Measurements from ENCODE around the gene GNB5. TPM values are rescaled to one million over a fixed set of nuclear protein-coding genes. Genes with fewer than 3 reads are reported as not detected.

Gene GNB5
- total RNA-seq, 1 donor from 2014 or later = 61.4 TPM

DNA sequence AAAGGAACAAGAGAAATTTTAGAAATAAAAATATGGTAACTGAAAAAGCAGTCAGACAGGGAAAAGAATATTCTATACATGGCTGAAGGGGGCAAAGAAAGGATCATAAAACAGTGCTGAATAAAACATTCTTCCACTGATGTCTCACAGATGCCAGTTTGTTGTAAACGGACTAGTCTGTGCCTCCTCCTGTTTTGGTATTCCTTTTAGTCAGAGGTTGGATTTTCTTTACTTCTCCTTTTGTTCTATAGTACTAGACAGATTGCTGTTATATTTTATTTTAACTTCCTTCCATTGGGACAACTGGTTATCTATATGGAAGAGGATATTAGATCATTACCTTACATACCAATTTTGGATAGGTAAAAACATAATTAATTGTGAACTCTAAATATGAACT, 16.0 kb upstream of the GNB5 start:
- DNase-seq (ENCODE audit: low spot score) = no peak

DNA sequence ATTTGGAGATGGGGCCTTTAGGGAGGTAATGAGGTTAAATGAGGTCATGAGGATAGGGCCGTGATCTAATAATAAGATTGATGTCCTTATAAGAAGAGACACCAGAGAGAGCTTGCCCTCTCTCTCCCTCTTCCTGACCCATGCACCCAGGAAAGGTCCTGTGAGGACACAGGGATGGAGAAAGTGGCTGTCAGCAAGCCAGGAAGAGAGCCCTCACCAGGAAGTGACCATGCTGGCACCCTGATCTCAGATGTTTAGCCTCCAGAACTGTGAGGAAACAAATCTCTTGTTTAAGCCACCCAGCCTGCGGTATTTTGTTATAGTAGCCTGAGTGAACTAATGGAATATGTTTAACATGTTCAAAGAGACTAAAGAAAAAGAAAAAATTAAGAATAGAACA, 15.3 kb upstream of the GNB5 start:
- DNase-seq (ENCODE audit: low spot score) = no peak

DNA sequence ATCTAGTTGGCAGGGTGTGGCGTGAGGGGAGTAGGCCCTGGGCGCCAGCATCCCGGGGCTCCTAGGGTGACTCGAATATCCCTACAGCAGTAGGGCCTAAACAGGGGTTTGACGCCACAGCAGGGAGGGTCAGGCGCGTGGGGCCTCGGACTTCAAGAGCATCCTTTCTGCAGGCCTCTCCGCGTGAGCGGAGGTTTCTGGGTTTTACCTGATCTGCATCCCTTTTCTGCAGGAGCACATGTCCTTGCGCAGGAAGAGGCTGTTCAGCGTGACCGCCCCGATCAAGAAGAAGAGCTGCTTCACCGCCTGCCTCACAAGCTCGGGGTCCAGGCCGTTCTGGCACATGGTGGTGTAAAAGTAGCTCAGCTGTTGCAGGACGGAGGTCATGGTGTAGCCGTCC, 13.5 kb upstream of the GNB5 start:
- DNase-seq (ENCODE audit: low spot score) = no peak

DNA sequence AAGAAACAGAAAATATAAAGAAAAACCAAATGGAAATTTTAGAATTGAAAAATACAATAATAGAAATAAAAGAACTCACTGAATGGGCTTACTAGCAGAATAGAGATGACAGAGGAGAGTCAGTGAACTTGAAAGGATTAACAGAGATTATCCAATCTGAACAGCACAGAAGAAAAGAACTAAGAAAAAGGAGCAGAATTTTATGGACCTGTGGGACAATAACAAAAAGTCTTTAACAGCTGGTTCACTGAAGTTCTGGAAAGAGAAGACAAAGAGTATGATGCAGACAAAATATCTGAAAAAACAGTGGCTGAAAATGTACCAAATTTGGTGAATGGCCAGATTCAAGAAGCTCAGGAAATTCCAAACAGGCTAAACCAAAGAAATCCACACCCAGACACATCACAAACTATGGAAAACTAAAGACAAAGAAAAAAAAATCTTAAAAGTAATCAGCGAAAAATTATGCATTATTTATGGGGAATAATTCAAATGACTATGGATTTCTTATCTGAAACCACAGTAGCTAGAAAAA, 9.7 kb upstream of the GNB5 start:
- DNase-seq (ENCODE audit: low spot score) = no peak

DNA sequence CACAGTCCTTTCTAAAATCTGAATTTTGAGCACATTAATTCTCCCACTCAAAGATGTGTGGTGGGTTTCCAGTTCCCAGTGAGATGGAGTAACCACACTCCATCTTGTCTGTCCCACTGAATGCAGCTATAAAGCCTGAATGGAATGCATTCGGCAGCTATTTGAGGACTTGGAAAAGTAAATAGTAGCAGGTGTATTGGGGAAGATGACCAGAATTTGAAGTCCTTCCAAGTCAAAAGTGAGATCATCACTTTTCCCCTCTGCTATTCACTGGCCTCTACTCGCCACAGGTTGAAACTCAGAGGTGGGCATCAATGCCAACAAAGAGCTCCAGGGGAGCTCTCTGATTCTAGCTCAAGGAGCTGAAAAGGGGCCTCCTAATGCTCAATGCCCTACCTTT, 8.1 kb upstream of the GNB5 start:
- no peak for DNase-seq (ENCODE audit: low spot score)

DNA sequence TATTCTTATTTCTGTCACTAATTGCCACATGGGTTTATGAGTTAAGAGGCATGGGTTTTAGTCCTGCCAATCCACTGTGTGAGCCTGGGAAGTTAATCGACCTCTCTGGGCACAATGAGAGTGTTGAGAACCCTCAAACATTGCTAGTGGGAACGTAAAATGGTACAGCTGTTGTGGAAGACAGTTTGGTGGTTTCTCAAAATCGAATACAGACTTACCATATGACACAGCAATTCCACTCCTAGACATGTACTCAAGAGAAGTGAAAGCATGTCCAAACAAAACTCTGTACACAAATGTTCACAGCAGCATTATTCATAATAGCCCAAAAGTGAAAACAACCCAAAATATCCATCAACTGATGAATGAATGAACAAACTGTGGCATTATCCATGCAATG, 5.7 kb upstream of the GNB5 start:
- no peak for DNase-seq (ENCODE audit: low spot score)

DNA sequence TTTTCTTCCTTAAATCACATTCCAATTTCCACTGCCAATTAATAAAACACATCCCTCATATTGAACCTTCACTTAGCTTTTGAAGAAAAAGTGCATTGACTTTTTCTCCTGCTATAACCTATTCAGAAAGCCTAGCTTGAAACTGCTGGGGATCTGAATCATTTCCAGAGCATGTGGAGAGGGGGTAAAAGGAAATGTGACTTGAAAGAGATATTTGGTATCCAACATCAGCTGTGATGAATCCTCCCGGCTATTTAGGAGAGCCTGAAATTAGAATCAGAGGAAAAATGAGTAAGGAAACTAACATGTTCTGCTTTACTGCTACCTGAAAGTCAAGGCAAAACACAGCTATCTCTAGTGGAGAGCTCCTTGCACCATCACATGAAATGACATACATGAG, 2.6 kb upstream of the GNB5 start:
- DNase-seq (ENCODE audit: low spot score) = no peak

DNA sequence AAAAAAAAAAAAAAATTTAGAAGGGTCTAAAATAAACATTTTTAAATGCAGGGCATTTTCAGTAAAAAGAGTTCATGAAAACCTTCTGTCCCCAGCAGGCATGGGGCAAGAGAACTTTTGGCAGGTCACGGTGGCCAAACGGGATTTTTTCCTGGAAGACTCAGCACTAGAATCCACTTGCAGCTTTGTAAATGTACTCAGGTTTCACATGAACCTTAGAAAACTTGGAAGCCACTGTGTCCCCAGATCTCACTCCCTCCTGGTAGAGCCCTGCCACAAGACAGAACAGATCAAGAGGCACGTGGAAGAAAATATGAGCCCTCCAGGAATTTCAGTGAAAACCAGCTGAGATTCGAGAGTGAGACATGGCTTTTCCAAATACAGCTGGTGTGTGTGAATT, 2.1 kb upstream of the GNB5 start:
- no peak for DNase-seq (ENCODE audit: low spot score)

DNA sequence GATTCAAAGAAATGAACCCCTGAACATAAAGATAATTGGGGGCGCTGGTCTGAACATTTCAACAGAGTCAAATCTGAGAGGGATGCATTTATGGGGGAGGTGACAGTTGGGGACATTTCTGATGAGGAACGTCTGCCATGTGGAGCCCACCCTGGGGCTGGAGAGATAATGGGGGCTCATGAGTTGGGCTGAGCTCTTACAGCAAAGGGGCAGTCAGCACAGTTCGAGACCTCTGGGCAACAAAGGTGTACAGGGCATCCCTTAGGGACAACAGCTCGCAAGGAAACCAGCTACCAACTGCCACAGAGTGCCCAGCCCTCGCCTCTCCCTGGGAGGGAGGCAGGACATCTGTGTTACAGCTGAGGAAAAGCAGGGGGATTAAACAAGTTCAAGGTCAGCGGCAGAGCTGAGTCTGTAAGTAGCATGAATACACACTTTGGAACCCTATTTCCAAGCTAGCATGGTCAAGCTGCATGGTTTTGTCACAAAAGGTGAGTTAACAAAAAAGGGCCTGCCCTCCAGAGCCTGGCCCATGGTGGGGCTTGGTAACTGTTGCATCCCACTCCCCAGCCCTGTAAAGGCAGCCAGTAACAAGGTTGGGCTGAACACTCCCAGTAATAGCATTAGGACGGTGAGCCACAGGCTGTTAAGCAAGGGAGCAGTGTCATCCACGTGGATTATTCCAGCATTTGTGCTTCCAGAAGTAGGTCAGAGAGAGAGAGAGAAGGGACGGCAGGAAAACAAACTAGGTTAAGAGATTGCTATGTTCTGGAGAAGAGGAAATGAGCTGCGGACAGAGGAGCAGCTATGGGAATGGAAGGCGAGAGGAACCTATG, 4.3 kb downstream of the GNB5 start:
- DNase-seq (ENCODE audit: low spot score) = no peak

DNA sequence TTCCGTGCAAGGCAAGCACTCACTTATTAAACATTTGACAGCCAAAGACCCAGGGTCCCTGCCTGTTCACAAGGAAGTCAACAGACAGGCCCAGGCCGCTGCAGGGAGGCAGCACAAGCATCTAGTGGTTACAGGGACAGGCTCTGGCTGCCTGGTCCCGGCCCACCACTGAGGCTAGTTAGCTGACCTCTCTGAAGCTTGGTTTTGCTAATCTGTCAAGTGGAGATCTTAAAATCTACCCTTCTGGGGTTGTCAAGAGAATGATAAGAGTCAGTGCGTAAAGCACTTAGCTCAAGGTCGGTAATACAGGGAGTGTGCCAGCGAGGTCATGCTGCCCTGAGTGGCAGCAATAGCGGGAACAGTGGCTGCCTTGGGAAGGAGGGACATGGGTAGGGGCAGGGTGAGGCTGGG, 6.0 kb downstream of the GNB5 start:
- peak; percentile 58 for DNase-seq (ENCODE audit: low spot score)

DNA sequence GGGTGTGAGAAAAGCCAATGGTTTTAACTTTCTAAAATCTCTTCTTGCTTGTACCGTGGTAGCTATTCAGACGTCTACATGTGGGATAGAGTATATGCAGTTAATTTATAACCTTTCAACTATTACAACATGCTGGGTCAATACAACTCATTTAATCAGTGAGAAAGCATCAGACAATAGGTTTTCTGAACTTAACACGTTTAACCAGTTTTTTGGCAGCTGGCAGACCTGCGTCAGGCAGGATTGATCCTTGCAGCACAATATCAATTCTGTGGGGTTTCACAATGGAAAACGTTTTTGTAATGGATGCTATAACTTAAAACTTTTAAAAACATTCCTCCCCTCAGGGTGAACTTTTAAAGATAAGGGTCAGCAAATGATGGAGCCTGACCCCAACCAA, 6.5 kb downstream of the GNB5 start:
- DNase-seq (ENCODE audit: low spot score) = peak; percentile 53

DNA sequence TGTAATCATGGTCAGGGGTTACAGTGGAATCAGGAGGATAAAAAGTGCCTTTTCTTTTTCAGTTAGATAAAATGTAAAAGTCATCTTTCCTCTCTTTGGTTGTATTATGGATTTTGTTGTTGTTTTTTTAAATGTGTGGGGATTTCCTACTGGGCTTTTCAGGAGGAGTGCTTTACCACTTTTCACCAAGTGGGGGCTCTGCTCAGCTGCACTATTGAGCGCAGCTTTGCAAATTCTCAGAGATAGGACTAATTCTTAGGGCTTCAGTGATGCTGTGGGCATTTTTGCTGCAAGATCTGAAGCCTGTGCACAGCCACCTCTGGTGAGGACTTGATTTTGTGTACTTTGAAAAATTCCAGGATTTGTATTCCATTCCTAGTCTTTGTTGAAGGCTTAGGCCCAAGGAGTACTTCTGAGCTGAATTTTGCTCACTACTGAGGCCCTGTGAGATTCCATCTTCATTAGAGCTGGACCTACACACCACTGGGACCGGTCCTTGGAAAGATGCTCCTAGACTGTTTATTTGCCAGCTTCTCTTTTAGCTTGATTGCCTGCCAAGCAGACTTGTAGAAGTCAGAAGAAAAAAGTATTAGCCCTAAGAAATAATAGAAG, 7.5 kb downstream of the GNB5 start:
- DNase-seq (ENCODE audit: low spot score) = peak; percentile 47

DNA sequence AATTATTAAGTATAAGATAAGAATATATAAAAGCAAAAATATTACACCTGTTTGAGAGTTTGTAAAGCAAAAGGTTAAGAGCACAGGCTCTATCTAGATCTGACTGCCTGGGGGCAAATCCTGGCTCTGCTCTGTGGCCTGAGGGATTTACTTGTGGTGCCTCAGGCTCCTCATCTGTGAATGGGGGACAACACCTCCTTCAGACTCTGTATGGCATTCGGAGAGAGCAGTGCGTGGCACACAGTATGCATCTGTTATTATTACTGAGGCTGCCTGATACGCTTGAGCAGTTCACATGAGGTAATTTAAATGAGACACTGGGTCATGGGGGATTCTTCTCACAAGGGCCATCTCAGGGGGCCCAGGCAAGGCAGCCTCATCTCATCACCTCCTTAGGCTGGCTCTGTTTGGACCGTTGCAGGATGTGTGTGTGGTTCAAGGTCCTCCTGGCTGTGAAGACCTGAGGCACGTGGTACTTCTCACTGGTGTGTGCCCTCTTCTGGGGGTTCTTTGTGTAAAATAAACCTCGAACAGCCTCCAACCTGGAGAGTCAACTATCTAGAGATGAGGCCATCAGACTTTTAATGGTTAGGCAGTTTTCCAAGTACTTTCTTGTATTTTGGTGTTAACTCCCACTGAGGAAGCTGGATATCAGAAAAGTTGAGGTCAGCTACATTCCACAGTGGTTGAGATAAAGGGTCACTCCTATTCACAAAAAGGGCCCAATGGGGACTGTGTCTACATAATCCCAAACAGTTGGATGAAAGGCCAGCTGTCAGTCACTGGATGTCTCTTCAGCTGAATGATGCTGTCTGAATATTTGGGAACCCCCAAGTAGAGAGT, 9.0 kb downstream of the GNB5 start:
- no peak for DNase-seq (ENCODE audit: low spot score)

DNA sequence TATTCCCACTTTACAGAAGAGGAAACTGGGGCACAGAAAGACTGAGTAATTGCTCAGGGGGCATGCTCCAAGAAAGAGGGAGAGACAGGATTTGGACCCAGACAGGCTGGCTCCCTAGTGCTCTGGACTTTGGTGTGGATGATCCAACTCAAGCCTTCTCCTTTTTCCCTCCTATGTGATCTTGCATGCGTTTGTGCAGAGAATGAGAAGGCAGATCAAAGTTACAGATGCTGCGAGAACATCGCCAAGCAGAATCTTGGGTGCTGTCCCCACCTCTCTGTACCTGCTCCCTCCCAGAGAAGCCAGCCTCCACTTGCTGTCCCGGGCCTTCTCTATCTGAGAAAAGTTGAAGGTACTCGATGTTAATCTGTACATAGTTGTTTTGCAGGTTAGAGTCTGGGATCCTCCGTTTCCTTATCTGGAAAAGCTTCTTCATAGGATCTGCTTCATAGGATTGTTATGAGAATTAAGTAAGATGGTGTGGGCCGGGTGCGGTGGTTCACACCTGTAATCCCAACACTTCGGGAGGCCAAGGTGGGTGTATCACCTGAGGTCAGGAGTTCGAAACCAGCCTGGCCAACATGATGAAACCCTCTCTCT, 10.2 kb downstream of the GNB5 start:
- DNase-seq (ENCODE audit: low spot score) = no peak

DNA sequence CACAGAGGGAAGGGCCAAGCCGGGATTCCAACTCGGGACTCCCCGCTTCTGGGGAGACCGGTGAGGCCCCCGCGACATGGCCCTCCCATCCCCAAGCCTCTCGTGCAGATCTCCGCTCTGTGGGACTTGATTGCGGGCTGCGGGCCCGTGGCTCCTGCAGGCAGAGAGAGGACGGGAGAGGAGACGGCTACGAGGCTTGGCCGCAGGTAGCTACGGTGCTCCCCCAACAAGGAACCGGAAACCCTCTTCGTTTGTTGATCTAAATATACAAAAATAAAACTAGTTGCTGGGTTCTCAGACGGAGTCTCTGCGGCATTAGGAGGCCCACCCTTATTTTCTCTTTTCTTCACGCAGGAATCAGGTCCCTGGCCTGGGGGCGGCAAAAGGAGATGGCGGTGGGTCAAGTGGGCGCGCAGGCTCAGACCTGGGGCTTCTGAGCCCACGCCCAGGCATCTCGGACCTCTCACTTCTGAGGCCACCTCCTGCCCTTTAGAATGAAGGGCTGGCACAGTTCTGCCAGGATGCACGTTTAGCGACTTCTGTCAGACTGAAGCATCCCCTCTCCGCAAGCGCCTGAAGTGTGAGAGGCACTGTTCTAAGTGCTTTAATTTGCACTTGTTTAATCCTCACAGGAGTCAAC, 10.9 kb downstream of the GNB5 start:
- no peak for DNase-seq (ENCODE audit: low spot score)

DNA sequence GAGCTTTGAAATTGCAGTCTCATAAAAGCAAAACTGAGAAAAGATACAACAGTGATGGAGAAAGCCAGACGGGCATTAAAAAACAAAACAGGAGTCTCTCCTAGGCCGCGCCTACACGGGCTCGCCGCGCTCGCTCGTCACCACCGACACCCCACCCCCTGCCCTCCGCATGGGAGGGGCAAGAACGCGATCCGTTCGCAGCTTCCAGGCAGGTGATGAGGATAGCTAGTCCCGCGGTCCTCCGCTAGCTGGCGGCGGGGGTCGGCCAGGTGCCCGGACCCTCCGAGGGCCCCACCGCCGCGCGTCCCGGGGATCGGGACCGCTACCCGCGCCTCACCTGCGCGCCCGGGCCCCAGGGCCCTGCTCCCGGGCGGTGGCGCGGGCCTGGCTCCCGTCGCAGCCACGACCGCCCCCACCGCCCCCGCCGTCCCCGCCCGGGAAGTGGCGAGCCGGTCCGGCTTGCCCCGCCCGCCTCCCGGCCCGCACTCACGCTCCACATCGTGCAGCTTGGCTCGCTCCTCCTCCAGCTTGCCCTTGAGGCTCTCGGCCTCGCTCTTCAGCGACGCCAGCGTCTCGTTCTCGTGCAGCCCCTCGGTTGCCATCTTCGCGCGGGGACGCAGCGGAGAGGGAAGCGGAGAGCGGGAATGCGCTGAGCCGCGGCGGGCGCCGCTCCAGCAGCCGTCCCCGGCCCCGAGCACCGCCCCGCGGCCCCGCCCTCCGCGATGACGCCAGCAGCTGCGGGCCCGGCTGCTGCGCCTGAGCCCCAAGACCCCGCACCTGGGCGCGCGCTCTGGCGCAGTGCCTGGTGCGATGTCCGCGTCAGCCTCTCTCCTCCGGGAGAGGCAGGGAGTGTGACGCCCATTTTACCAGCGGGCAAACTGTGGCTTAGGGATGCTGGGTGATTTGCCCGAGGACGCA, 11.7 kb downstream of the GNB5 start:
- DNase-seq (ENCODE audit: low spot score) = peak; percentile 89

DNA sequence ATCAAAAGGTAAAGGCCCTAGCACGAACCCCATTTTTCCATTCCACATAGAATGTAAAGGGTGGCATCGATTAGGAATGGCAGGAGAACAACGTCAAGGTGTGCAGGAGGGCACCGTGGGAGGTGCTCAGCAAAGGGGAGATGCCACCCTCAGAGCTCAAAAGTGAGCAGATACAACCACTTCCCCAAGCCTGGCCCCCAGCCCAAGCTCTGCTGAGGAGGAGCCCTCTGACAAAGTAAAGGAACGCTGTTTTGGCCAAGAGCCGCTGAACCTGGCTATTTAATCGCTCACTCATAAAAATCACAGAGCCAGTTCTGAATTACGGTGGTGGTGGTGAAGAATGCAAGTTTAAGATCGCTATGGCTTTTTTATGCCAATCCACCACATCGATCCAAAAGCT, 12.4 kb downstream of the GNB5 start:
- no peak for DNase-seq (ENCODE audit: low spot score)

DNA sequence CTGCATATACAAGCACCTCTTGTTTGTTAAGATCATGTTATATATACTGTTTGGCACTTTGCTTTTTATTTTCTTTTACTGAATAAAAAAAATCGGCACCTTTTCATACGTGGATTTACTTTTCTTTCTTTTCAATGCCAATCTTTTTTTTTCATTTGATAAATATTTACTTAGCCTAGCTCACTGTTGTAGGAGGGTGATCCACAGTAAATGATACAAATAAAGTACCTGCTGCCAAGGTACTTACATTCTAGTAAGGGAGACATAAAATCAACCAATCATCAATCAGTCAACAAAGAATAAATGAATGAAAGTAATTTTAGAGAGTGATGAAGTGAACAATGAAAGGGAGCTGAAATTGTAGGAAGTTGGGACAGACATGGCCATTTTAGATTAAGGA, 18.3 kb downstream of the GNB5 start:
- no peak for DNase-seq (ENCODE audit: low spot score)

DNA sequence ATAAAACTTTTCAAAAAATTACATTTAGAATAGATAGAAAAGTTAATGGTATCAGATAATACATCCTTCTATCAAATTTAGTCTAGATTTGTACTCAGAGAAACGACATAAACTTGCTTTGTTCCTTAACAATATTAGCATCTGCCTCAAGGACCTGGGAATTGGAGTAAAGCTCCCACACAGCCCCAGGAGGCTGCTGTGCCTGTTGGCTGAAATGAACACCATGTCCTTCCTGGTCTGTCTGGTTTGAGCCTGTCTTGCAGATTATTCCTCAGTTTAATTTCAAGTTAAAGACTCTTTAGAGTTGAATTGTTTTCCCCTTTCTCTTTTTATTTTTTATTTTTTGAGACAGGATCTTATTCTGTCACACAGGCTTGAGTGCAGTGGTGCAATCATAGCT, 19.4 kb downstream of the GNB5 start:
- DNase-seq (ENCODE audit: low spot score) = no peak

DNA sequence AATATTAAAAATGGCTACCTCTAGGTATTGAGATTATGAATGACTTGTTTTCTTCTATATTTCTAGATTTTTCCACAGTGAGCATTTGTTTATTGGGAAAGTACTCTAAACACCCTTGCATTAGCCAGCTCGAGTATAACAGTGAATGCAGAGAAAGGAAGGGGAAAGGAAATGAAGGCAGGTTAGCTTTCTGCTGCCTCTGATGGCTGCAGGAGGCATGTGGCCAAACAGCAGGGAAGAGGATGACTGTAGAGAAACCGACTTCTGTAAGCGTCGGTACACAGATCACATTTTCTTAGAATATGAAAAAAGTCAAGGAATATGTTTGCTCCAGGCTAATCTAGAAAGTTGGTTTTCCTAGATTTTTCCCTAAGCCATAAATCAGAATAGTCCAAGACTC, 19.8 kb downstream of the GNB5 start:
- DNase-seq (ENCODE audit: low spot score) = no peak

Data from mucosa of gallbladder (tissue), 1 donor.